SU-DHL-6 (cell line): ENCODE results near the gene CFAP43.

Experiments used
- H2AFZ ChIP-seq: fragments of 200-600 bp; sonication (generic); 2 replicates; pipeline ENCODE4 v1.6.1; 2014; ENCODE audit warnings: low read depth, mild to moderate bottlenecking, moderate library complexity, mixed read lengths, antibody characterized with exemption, low read length; ENCODE audit not compliant: severe bottlenecking
- H3F3A ChIP-seq: fragments of 200-600 bp; shearing (Covaris generic); 2 replicates; pipeline ENCODE4 v1.6.0; 2016; ENCODE audit warnings: antibody characterized with exemption, mild to moderate bottlenecking; ENCODE audit not compliant: insufficient read depth
- H3K27ac ChIP-seq: fragments of 200-600 bp; sonication (generic); 2 replicates; pipeline ENCODE4 v1.5.1; 2016; ENCODE audit warnings: low read depth, mild to moderate bottlenecking, low read length, moderate library complexity, mixed read lengths
- H3K27me3 ChIP-seq: fragments of 200-600 bp; sonication (generic), shearing (Covaris generic); 2 replicates; pipeline ENCODE4 v1.6.0; 2014; ENCODE audit warnings: mild to moderate bottlenecking, low read length
- H3K36me3 ChIP-seq: fragments of 200-600 bp; sonication (generic); 2 replicates; pipeline ENCODE4 v1.6.1; 2014; ENCODE audit warnings: mild to moderate bottlenecking, low read length, mixed read lengths
- H3K4me2 ChIP-seq: fragments of 300-600, 200-600 bp; shearing (Covaris generic), sonication (generic); 2 replicates; pipeline ENCODE4 v1.6.0; 2014; ENCODE audit warnings: low read length, low read depth, mild to moderate bottlenecking; ENCODE audit not compliant: poor library complexity, severe bottlenecking
- H3K4me3 ChIP-seq: fragments of 200-600 bp; sonication (generic); 2 replicates; pipeline ENCODE4 v1.5.1; 2014; ENCODE audit warnings: antibody characterized with exemption, low read length, mild to moderate bottlenecking, mixed read lengths; ENCODE audit not compliant: insufficient read depth, poor library complexity, severe bottlenecking
- H3K79me2 ChIP-seq: fragments of 200-600 bp; sonication (generic); 2 replicates; pipeline ENCODE4 v1.6.1; 2014; ENCODE audit warnings: mild to moderate bottlenecking, low read length, moderate library complexity; ENCODE audit not compliant: insufficient read depth
- H3K9ac ChIP-seq: fragments of 200-600 bp; sonication (generic); 2 replicates; pipeline ENCODE4 v1.7.0; 2014; ENCODE audit warnings: mild to moderate bottlenecking, low read length
- H3K9me2 ChIP-seq: fragments of 200-600 bp; sonication (generic); replicated peaks from 2 replicates; pipeline ENCODE4 v1.6.1; 2014; ENCODE audit warnings: low read length; ENCODE audit not compliant: insufficient read depth
- H3K9me3 ChIP-seq: fragments of 200-600 bp; sonication (generic); 2 replicates; pipeline ENCODE4 v1.6.1; 2014; ENCODE audit warnings: low read length, mixed read lengths; ENCODE audit not compliant: insufficient read depth
- H4K20me1 ChIP-seq: fragments of 200-600 bp; sonication (generic); 2 replicates; pipeline ENCODE4 v1.6.1; 2014; ENCODE audit warnings: low read depth, mild to moderate bottlenecking, antibody characterized with exemption, low read length, moderate library complexity, mixed read lengths
- EZH2phosphoT487 ChIP-seq: fragments of 200-600 bp; sonication (generic), shearing (Covaris generic); conservative IDR thresholded peaks from 2 replicates; pipeline ENCODE4 v1.6.1; 2018; ENCODE audit warnings: mild to moderate bottlenecking, antibody characterized with exemption, low read length, moderate library complexity, mixed read lengths
- TF ChIP-seq, protein P1 (sequence below): fragments of 200-600 bp; sonication (generic); IDR thresholded peaks from one replicate; pipeline ENCODE4 v1.5.1; 2017; ENCODE audit warnings: antibody characterized with exemption, mild to moderate bottlenecking, low read length, moderate library complexity; ENCODE audit not compliant: insufficient read depth, poor library complexity, severe bottlenecking

The CFAP43 gene

DNA sequence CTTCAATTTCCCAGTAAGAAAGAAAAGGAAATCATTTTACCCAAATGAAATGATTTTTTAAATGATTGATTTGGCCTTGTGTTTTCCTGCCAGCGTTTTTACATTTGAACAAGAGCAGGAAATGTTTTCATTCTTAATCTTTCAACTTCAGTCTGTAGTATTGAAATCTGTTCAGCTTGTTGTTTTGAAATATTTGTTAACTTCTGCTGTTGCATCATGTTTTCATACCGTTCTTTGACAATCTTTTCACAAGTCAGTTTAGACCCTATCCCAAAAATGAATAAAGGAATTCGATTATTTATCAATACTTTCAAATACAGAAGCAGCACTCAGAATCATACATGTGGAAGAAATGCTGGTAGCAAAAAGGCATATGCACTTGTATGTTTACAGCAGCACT, 102.1 kb downstream of the CFAP43 start:
- H3K9me2 ChIP-seq, result no peaks in the 10 kb centered on the region
- no peak overlapping the region for H3K4me2 ChIP-seq
- no peak overlapping the region for H3K9ac ChIP-seq
- H3K9me3 ChIP-seq, result no peaks in the 10 kb centered on the region
- H3K4me3 ChIP-seq, result no peak overlapping the region
- no peaks in the 10 kb centered on the region for H3K79me2 ChIP-seq
- no peaks in the 10 kb centered on the region for H3K27me3 ChIP-seq
- no peak for TF ChIP-seq EZH2phosphoT487
- TF ChIP-seq, protein P1, sequence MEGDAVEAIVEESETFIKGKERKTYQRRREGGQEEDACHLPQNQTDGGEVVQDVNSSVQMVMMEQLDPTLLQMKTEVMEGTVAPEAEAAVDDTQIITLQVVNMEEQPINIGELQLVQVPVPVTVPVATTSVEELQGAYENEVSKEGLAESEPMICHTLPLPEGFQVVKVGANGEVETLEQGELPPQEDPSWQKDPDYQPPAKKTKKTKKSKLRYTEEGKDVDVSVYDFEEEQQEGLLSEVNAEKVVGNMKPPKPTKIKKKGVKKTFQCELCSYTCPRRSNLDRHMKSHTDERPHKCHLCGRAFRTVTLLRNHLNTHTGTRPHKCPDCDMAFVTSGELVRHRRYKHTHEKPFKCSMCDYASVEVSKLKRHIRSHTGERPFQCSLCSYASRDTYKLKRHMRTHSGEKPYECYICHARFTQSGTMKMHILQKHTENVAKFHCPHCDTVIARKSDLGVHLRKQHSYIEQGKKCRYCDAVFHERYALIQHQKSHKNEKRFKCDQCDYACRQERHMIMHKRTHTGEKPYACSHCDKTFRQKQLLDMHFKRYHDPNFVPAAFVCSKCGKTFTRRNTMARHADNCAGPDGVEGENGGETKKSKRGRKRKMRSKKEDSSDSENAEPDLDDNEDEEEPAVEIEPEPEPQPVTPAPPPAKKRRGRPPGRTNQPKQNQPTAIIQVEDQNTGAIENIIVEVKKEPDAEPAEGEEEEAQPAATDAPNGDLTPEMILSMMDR, result no peak
- no peak overlapping the region for H2AFZ ChIP-seq
- H3F3A ChIP-seq, result no peaks in the 10 kb centered on the region
- H3K27ac ChIP-seq, result no peak overlapping the region
- no peaks in the 10 kb centered on the region for H3K36me3 ChIP-seq
- no peaks in the 10 kb centered on the region for H4K20me1 ChIP-seq

DNA sequence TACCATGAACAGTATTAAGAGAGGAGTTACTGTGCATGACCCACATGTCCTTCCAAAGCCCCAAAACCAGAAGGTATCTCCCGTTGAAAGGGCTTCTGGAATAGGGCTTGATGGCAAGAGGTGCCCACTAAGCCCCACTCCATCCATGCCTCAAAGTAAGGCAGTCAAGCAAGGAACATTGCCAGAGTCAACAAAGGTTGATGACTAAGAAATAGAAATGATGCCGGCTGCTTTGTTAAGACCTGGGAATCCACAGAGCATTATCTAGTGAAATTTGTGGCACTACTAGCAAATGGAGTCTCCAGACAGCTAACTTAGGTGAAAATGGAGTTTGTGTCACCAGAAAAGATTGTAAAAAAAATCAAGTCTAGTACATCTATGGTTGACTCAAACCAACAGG, 104.0 kb downstream of the CFAP43 start:
- Histone ChIP-seq H3F3A (no peaks in the 10 kb centered on the region; the same call in 1 of the 2 replicates), H3K36me3 (no peaks in the 10 kb centered on the region), H3K27me3 (no peaks in the 10 kb centered on the region), H3K4me2 (no peak overlapping the region), H4K20me1 (no peaks in the 10 kb centered on the region), H3K9ac (no peak overlapping the region), H3K9me3 (no peaks in the 10 kb centered on the region), H3K4me3 (no peak overlapping the region), H3K27ac (no peak overlapping the region), H2AFZ (no peak overlapping the region), H3K9me2 (no peaks in the 10 kb centered on the region), H3K79me2 (no peaks in the 10 kb centered on the region; the same call in 1 of the 2 replicates)
- TF ChIP-seq, protein P1, result no peak
- TF ChIP-seq EZH2phosphoT487, result no peak

DNA sequence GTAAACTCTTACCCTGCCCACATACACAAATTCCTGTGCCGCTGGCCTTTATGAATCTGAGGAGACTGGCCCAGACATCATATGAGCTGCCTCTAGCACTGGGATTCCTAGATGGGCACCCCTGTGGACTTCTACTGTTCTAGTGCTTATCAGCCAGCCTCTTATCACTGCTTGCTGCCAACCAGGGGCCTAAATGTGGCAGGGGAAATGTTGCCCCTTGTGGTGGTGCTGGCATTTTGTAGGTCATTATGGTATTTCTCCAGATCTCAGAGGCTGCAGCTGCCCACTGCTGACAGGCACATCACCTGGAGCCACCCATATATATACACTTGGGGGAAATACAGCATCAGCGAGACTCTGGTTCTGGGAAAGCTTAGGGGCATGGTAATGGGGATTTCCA, 104.8 kb downstream of the CFAP43 start:
- Histone ChIP-seq H3K4me2 (no peak overlapping the region), H3K27me3 (no peaks in the 10 kb centered on the region), H3F3A (no peaks in the 10 kb centered on the region; the same call in 1 of the 2 replicates), H3K9me3 (no peaks in the 10 kb centered on the region), H3K36me3 (no peaks in the 10 kb centered on the region), H3K9me2 (no peaks in the 10 kb centered on the region), H4K20me1 (no peaks in the 10 kb centered on the region), H3K27ac (no peak overlapping the region), H2AFZ (no peak overlapping the region), H3K9ac (no peak overlapping the region), H3K79me2 (no peaks in the 10 kb centered on the region; the same call in none of the 2 replicates), H3K4me3 (no peak overlapping the region)
- no peak for TF ChIP-seq EZH2phosphoT487
- TF ChIP-seq, protein P1, result peak; percentile 34
